NT2/D1 (cell line): ENCODE data around the gene GTF2A2.

Source experiments
- YY1 ChIP-seq: IDR thresholded peaks from 2 replicates; pipeline ENCODE4 v1.6.1; 2011; ENCODE audit not compliant: insufficient read length, insufficient read depth
- ZNF274 ChIP-seq: IDR thresholded peaks from 2 replicates; pipeline ENCODE4 v1.6.1; 2011; ENCODE audit warnings: mild to moderate bottlenecking, low read depth, low read length

DNA sequence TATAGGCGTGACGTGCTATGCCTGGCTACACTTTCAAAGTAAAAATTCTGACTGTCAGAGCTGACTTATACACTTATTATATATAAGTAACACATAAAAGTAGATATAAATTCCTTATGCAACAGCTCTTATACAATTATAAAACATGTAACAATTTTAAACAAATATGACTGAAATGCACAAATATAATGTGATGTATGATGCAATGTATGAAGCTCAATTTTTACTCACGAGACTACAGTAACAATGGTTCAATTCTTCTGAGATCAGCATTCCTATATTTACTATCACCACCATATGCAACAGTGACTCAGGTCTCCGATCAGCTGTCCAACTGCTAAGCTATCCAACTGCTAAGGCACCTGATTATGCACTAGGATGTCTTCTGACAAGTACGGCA is 23.6 kb upstream of the GTF2A2 start:
- no peak for TF ChIP-seq YY1
- no peak for TF ChIP-seq ZNF274
